BJ (cell line): ENCODE results near the gene VPS8. TPM values are rescaled to one million over a fixed set of nuclear protein-coding genes. Genes with fewer than 3 reads are reported as not detected.

Source experiments
- CTCF ChIA-PET: fragments of 350-600 bp; formaldehyde crosslinking; extraction: SDS; loops from one replicate; lab custom pipeline; 2021; ENCODE audit warnings: antibody characterized with exemption, inconsistent platforms; lab: Yijun Ruan, JAX
- POLR2A ChIA-PET: fragments of 300-600 bp; sonication (Branson Sonifier 250); formaldehyde crosslinking; extraction: SDS; loops from one replicate; lab custom pipeline; 2021; ENCODE audit warnings: antibody characterized with exemption; lab: Charles Lee
- DNase-seq: peaks from one replicate; pipeline ENCODE4 v3.0.0-alpha.2; 2011; ENCODE audit warnings: low read depth
- H3K27me3 ChIP-seq: 2 replicates; pipeline ENCODE4 v1.6.0; 2011; ENCODE audit warnings: low read length; ENCODE audit not compliant: control insufficient read depth, insufficient read depth
- H3K36me3 ChIP-seq: 2 replicates; pipeline ENCODE4 v1.5.1; 2011; ENCODE audit warnings: low read length; ENCODE audit not compliant: control insufficient read depth, insufficient read depth
- H3K4me3 ChIP-seq: 2 replicates; pipeline ENCODE4 v1.5.1; 2011; ENCODE audit warnings: low read depth, mild to moderate bottlenecking, control low read depth, low read length
- CTCF ChIP-seq: IDR thresholded peaks from 2 replicates; pipeline ENCODE4 v1.5.1; 2011; ENCODE audit warnings: low read depth, mild to moderate bottlenecking, control low read depth, inconsistent platforms, low read length, moderate library complexity; ENCODE audit not compliant: insufficient read depth
- polyA plus RNA-seq: library from polyadenylated mRNA; depleted of rRNA; stranded (reverse); fragments of >200 nt; gene quantifications from 2 replicates; pipeline ENCODE4 v1.2.3, GENCODE V29; 2011

VPS8 gene
- polyA plus RNA-seq, 1 experiment, result 14.3 TPM

GRCh38 chr3:184815046-184815930, 3.3 kb downstream of the VPS8 start:
- ChIA-PET POLR2A (no interaction called here), CTCF (interaction anchor here (1.0 to 1.3 kb wide), 2 partner anchors 11 to 12 kb away, joined by 3 to 4 read pairs; no protein-coding TSS in a partner anchor)
- H3K4me3 ChIP-seq, result no peak overlapping the region
- DNase-seq, result peak; percentile 24
- H3K27me3 ChIP-seq, result no peaks in the 10 kb centered on the region
- TF ChIP-seq CTCF, result no peak
- no peaks in the 10 kb centered on the region for H3K36me3 ChIP-seq

DNA sequence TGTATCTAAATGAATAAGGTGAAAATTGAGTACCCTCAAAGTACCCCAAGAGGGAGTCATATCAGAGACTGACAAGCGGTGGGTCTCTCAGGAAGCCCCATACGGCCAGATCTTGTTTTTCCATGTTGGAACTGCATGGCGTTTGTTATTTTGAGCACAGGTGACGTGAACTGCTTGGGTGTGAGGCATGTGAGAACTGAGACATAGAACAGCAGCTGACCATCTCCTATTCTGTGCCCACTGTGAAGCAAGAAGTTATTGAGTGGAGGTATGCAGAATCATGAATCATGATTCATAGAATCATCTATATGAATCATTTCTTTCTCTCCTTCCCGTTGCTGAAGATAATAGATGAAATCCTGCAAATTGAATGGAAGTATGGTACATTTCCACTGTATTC, 4.6 kb downstream of the VPS8 start:
- ChIA-PET POLR2A (no interaction called here), CTCF (interaction anchor here (2.3 to 2.4 kb wide), 2 partner anchors 9 to 13 kb away, joined by 5 to 10 read pairs; no protein-coding TSS in a partner anchor)
- Histone ChIP-seq H3K27me3 (no peaks in the 10 kb centered on the region), H3K36me3 (no peaks in the 10 kb centered on the region), H3K4me3 (no peak overlapping the region)
- TF ChIP-seq CTCF, result no peak
- DNase-seq, result no peak

GRCh38 chr3:184820525-184820924, 8.6 kb downstream of the VPS8 start:
- ChIA-PET POLR2A (no interaction called here), CTCF (interaction anchor here (1.0 kb wide), 1 partner anchor 17 kb away, joined by 6 read pairs; no protein-coding TSS in a partner anchor)
- no peaks in the 10 kb centered on the region for H3K27me3 ChIP-seq
- DNase-seq, result no peak
- no peak overlapping the region for H3K4me3 ChIP-seq
- TF ChIP-seq CTCF, result no peak
- no peaks in the 10 kb centered on the region for H3K36me3 ChIP-seq

- POLR2A ChIA-PET, result no interaction called here
- no peak for DNase-seq
Measured at GRCh38 chr3:184821034-184821433, 9.1 kb downstream of the VPS8 start.

More at GRCh38 chr3:184821034-184821433, 9.1 kb downstream of the VPS8 start:
- Histone ChIP-seq H3K27me3 (no peaks in the 10 kb centered on the region), H3K4me3 (no peak overlapping the region), H3K36me3 (no peaks in the 10 kb centered on the region)
- CTCF ChIA-PET, result interaction anchor here (1.0 to 4.2 kb wide), 2 partner anchors 9 to 18 kb away, joined by 6 to 16 read pairs; partner anchors contain the start of gene VPS8
- no peak for TF ChIP-seq CTCF
